Measurements from ENCODE around the gene B2M. TPM values are rescaled to one million over a fixed set of nuclear protein-coding genes. Genes with fewer than 3 reads are reported as not detected.

B2M gene
- total and polyA plus RNA-seq, 2 of the 13 experiments (the other 11 are each of a cell fraction or from before 2014, with no cell fraction given) = 784 to 857 TPM

GRCh38 chr15:44726568-44727484 lies 15.5 kb downstream of the B2M start (continued):
- TF ChIP-seq, protein P1, sequence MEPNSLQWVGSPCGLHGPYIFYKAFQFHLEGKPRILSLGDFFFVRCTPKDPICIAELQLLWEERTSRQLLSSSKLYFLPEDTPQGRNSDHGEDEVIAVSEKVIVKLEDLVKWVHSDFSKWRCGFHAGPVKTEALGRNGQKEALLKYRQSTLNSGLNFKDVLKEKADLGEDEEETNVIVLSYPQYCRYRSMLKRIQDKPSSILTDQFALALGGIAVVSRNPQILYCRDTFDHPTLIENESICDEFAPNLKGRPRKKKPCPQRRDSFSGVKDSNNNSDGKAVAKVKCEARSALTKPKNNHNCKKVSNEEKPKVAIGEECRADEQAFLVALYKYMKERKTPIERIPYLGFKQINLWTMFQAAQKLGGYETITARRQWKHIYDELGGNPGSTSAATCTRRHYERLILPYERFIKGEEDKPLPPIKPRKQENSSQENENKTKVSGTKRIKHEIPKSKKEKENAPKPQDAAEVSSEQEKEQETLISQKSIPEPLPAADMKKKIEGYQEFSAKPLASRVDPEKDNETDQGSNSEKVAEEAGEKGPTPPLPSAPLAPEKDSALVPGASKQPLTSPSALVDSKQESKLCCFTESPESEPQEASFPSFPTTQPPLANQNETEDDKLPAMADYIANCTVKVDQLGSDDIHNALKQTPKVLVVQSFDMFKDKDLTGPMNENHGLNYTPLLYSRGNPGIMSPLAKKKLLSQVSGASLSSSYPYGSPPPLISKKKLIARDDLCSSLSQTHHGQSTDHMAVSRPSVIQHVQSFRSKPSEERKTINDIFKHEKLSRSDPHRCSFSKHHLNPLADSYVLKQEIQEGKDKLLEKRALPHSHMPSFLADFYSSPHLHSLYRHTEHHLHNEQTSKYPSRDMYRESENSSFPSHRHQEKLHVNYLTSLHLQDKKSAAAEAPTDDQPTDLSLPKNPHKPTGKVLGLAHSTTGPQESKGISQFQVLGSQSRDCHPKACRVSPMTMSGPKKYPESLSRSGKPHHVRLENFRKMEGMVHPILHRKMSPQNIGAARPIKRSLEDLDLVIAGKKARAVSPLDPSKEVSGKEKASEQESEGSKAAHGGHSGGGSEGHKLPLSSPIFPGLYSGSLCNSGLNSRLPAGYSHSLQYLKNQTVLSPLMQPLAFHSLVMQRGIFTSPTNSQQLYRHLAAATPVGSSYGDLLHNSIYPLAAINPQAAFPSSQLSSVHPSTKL (CRISPR knock-in tag; IDR thresholded peaks at IDR 0.05) = peak; percentile 66
- 0 out of 2 replicates have a peak, but pooled peaks have one; percentile 34 for TF ChIP-seq HDAC2 (CRISPR knock-in tag; IDR thresholded peaks at IDR 0.05)
- TF ChIP-seq FOSL1 (CRISPR knock-in tag; IDR thresholded peaks at IDR 0.05; ENCODE audit: borderline replicate concordance) = peak; percentile 77; the same call in 1 of the 2 replicates
- peak; percentile 77 for TF ChIP-seq MED1 (CRISPR knock-in tag; IDR thresholded peaks at IDR 0.05)
- TF ChIP-seq, protein P2, sequence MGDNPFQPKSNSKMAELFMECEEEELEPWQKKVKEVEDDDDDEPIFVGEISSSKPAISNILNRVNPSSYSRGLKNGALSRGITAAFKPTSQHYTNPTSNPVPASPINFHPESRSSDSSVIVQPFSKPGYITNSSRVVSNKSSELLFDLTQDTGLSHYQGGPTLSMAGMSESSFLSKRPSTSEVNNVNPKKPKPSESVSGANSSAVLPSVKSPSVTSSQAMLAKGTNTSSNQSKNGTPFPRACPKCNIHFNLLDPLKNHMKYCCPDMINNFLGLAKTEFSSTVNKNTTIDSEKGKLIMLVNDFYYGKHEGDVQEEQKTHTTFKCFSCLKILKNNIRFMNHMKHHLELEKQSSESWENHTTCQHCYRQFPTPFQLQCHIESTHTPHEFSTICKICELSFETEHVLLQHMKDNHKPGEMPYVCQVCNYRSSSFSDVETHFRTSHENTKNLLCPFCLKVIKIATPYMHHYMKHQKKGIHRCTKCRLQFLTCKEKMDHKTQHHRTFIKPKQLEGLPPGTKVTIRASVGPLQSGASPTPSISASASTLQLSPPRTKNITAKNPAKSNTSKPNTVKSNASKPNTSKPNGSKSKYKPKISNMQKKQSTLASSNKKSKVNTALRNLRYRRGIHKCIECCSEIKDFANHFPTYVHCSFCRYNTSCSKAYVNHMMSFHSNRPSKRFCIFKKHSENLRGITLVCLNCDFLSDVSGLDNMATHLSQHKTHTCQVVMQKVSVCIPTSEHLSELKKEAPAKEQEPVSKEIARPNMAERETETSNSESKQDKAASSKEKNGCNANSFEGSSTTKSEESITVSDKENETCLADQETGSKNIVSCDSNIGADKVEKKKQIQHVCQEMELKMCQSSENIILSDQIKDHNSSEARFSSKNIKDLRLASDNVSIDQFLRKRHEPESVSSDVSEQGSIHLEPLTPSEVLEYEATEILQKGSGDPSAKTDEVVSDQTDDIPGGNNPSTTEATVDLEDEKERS (CRISPR knock-in tag; IDR thresholded peaks at IDR 0.05) = 0 out of 2 replicates have a peak, but pooled peaks have one; percentile 40
- TF ChIP-seq STAG1 (CRISPR knock-in tag; IDR thresholded peaks at IDR 0.05) = no peak
- no peak for TF ChIP-seq FOXP1 (IDR thresholded peaks at IDR 0.05)
- peak; percentile 53; the same call in 1 of the 2 replicates for TF ChIP-seq FOXP1 (CRISPR knock-in tag; IDR thresholded peaks at IDR 0.05)
- peak; percentile 56 for TF ChIP-seq POLR2AphosphoS5 (IDR thresholded peaks at IDR 0.05; ENCODE audit: low read depth, low read length)
- TF ChIP-seq PAX8 (CRISPR knock-in tag; IDR thresholded peaks at IDR 0.05; ENCODE audit: borderline replicate concordance) = no peak
- TF ChIP-seq FOXA3 (CRISPR knock-in tag; IDR thresholded peaks at IDR 0.05) = peak; percentile 86
- peak; percentile 98 for TF ChIP-seq SNAPC2 (CRISPR knock-in tag; IDR thresholded peaks at IDR 0.05)
- TF ChIP-seq FOXJ3 (CRISPR knock-in tag; IDR thresholded peaks at IDR 0.05; ENCODE audit: borderline replicate concordance) = 0 out of 2 replicates have a peak, but pooled peaks have one; percentile 17
- peak; percentile 98 for TF ChIP-seq FOSL2 (CRISPR knock-in tag; IDR thresholded peaks at IDR 0.05)
- TF ChIP-seq ELF3 (CRISPR knock-in tag; IDR thresholded peaks at IDR 0.05) = peak; percentile 82
- TF ChIP-seq, protein P3, sequence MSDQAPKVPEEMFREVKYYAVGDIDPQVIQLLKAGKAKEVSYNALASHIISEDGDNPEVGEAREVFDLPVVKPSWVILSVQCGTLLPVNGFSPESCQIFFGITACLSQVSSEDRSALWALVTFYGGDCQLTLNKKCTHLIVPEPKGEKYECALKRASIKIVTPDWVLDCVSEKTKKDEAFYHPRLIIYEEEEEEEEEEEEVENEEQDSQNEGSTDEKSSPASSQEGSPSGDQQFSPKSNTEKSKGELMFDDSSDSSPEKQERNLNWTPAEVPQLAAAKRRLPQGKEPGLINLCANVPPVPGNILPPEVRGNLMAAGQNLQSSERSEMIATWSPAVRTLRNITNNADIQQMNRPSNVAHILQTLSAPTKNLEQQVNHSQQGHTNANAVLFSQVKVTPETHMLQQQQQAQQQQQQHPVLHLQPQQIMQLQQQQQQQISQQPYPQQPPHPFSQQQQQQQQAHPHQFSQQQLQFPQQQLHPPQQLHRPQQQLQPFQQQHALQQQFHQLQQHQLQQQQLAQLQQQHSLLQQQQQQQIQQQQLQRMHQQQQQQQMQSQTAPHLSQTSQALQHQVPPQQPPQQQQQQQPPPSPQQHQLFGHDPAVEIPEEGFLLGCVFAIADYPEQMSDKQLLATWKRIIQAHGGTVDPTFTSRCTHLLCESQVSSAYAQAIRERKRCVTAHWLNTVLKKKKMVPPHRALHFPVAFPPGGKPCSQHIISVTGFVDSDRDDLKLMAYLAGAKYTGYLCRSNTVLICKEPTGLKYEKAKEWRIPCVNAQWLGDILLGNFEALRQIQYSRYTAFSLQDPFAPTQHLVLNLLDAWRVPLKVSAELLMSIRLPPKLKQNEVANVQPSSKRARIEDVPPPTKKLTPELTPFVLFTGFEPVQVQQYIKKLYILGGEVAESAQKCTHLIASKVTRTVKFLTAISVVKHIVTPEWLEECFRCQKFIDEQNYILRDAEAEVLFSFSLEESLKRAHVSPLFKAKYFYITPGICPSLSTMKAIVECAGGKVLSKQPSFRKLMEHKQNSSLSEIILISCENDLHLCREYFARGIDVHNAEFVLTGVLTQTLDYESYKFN (CRISPR knock-in tag; conservative IDR thresholded peaks at IDR 0.05) = peak; percentile 65
- no peak for TF ChIP-seq ZNF143 (CRISPR knock-in tag; IDR thresholded peaks at IDR 0.05)
- peak; percentile 49; the same call in 1 of the 2 replicates for TF ChIP-seq HMG20A (CRISPR knock-in tag; IDR thresholded peaks at IDR 0.05; ENCODE audit: borderline replicate concordance)
- TF ChIP-seq RARA (CRISPR knock-in tag; IDR thresholded peaks at IDR 0.05) = peak; percentile 55
